NT2/D1 (cell line): ENCODE results near the gene LSM2.
"Not testable (repeated sequence)": the region's sequence is repeated elsewhere in the genome, so short reads cannot be mapped to it uniquely, and the experiment has no call there.

Source experiments
- DNase-seq: peaks from one replicate; pipeline ENCODE4 v3.0.0-alpha.2; 2011; ENCODE audit warnings: low read depth, low spot score
- H3K27me3 ChIP-seq: 2 replicates; pipeline ENCODE4 v1.6.0; 2011; ENCODE audit warnings: mild to moderate bottlenecking; ENCODE audit not compliant: insufficient read length, insufficient read depth
- H3K36me3 ChIP-seq: 2 replicates; pipeline ENCODE4 v1.6.1; 2011; ENCODE audit warnings: mild to moderate bottlenecking, low read length, mixed read lengths; ENCODE audit not compliant: insufficient read depth, insufficient read length
- H3K4me1 ChIP-seq: 2 replicates; pipeline ENCODE4 v1.5.1; 2011; ENCODE audit not compliant: insufficient read depth, insufficient read length
- H3K4me3 ChIP-seq: 2 replicates; pipeline ENCODE4 v1.5.1; 2011; ENCODE audit warnings: low read depth; ENCODE audit not compliant: insufficient read length
- H3K9ac ChIP-seq: 2 replicates; pipeline ENCODE4 v1.6.0; 2011; ENCODE audit warnings: low read depth; ENCODE audit not compliant: insufficient read length
- H3K9me3 ChIP-seq: 2 replicates; pipeline ENCODE4 v1.5.1; 2011; ENCODE audit warnings: mild to moderate bottlenecking, low read length; ENCODE audit not compliant: insufficient read depth
- SUZ12 ChIP-seq: IDR thresholded peaks from 2 replicates; pipeline ENCODE4 v1.6.1; 2011; ENCODE audit not compliant: insufficient read length, insufficient read depth; ENCODE audit errors: extremely low read depth
- YY1 ChIP-seq: IDR thresholded peaks from 2 replicates; pipeline ENCODE4 v1.6.1; 2011; ENCODE audit not compliant: insufficient read length, insufficient read depth
- ZNF274 ChIP-seq: IDR thresholded peaks from 2 replicates; pipeline ENCODE4 v1.6.1; 2011; ENCODE audit warnings: mild to moderate bottlenecking, low read depth, low read length

LSM2 gene

GRCh38 chr6:31815025-31815838 is 8.5 kb upstream of the LSM2 start, which contains the start of the genes HSPA1A and HSPA1L:
Gene HSPA1A, plus strand, starts transcription at chr6:31815543. Its CDS starts 214 bp downstream, at chr6:31815757.
Gene HSPA1L, minus strand, starts transcription at chr6:31815283. Its CDS starts 3,311 bp downstream, at chr6:31811972.
- Histone ChIP-seq H3K9me3 (no peaks in the 10 kb centered on the region; the same call in 1 of the 2 replicates), H3K9ac (peak within 1 kb of the TSS; percentile 82), H3K27me3 (no peaks in the 10 kb centered on the region), H3K4me1 (no peaks in the 10 kb centered on the region), H3K36me3 (peaks cover 10% of the 10 kb centered on the region), H3K4me3 (peak within 1 kb of the TSS; percentile 60)
- peak; percentile 85 for DNase-seq
- TF ChIP-seq ZNF274 (no peak), SUZ12 (no peak), YY1 (no peak)

GRCh38 chr6:31814677-31815024 is 7.9 kb upstream of the LSM2 start:
- peaks cover 10% of the 10 kb centered on the region for H3K36me3 ChIP-seq
- H3K4me1 ChIP-seq: no peaks in the 10 kb centered on the region
- H3K4me3 ChIP-seq: peak overlapping the region; percentile 30
- H3K9me3 ChIP-seq: no peaks in the 10 kb centered on the region; the same call in 1 of the 2 replicates
- H3K27me3 ChIP-seq: no peaks in the 10 kb centered on the region
- TF ChIP-seq SUZ12: no peak
- no peak for TF ChIP-seq YY1
- TF ChIP-seq ZNF274: no peak
- DNase-seq: peak; percentile 92
- H3K9ac ChIP-seq: peak overlapping the region; percentile 42

- peaks cover 4% of the 10 kb centered on the region for H3K36me3 ChIP-seq
- no peaks in the 10 kb centered on the region; the same call in 1 of the 2 replicates for H3K9me3 ChIP-seq
- H3K9ac ChIP-seq: peak overlapping the region; percentile 57
- no peak overlapping the region for H3K4me3 ChIP-seq
- no peak for DNase-seq
- H3K27me3 ChIP-seq: no peaks in the 10 kb centered on the region
- H3K4me1 ChIP-seq: no peaks in the 10 kb centered on the region
- TF ChIP-seq ZNF274 (no peak), SUZ12 (no peak), YY1 (no peak)
Measured at GRCh38 chr6:31813465-31813849, 6.7 kb upstream of the LSM2 start.

GRCh38 chr6:31811645-31812044 is 4.9 kb upstream of the LSM2 start:
- TF ChIP-seq ZNF274: no peak
- TF ChIP-seq YY1: no peak
- TF ChIP-seq SUZ12: no peak
- Histone ChIP-seq H3K9ac (no peak overlapping the region), H3K27me3 (no peaks in the 10 kb centered on the region), H3K4me1 (no peaks in the 10 kb centered on the region), H3K9me3 (no peaks in the 10 kb centered on the region), H3K4me3 (no peak overlapping the region), H3K36me3 (no peaks in the 10 kb centered on the region)
- DNase-seq: no peak

GRCh38 chr6:31808599-31808998 is 1.8 kb upstream of the LSM2 start:
- H3K36me3 ChIP-seq, H3K27me3 ChIP-seq, DNase-seq, H3K4me3 ChIP-seq, H3K9ac ChIP-seq, H3K9me3 ChIP-seq, H3K4me1 ChIP-seq: not testable (repeated sequence)

GRCh38 chr6:31805939-31806469 is 762 bp downstream of the LSM2 start:
- no peak for TF ChIP-seq SUZ12
- TF ChIP-seq YY1: no peak
- H3K27me3 ChIP-seq: no peaks in the 10 kb centered on the region

GRCh38 chr6:31801031-31801927 is 5.5 kb downstream of the LSM2 start:
- not testable (repeated sequence) for H3K4me1 ChIP-seq, H3K4me3 ChIP-seq, H3K9me3 ChIP-seq, H3K27me3 ChIP-seq, DNase-seq, H3K9ac ChIP-seq
- H3K36me3 ChIP-seq: peaks cover 50% of the 10 kb centered on the region

More at GRCh38 chr6:31805939-31806469, 762 bp downstream of the LSM2 start:
- no peak for DNase-seq
- Histone ChIP-seq H3K4me3 (peak overlapping the region; percentile 82), H3K9me3 (no peaks in the 10 kb centered on the region), H3K36me3 (peaks cover 29% of the 10 kb centered on the region), H3K9ac (peak overlapping the region; percentile 97), H3K4me1 (no peaks in the 10 kb centered on the region)
